T-cell (primary cell): ENCODE data around the gene MYMK. TPM values are rescaled to one million over a fixed set of nuclear protein-coding genes. Genes with fewer than 3 reads are reported as not detected.

ENCODE experiments used
- ATAC-seq, 4 experiments: fragments of 200-7000 bp in 3 of 4; fragments of 150-1000 bp in 1 of 4; cut with Tn5 transposase; replicated peaks in 1 of 4; 1 replicate in 3 of 4; 2 replicates in 1 of 4; pipeline ENCODE4 v1.10.0; 2021; ENCODE audit warnings: moderate library complexity in 3 of 4, mild to moderate bottlenecking in 2 of 4, moderate number of reproducible peaks in 1 of 4
- CTCF ChIA-PET, 2 donors: fragments of 300-600 bp; sonication (Branson Sonifier 250); formaldehyde crosslinking; loops; one replicate each; lab custom pipeline; 2022; ENCODE audit warnings: antibody characterized with exemption in 2 of 2; lab: Charles Lee
- POLR2A ChIA-PET, 2 donors: fragments of 300-600 bp; sonication (Branson Sonifier 250); formaldehyde crosslinking; loops; one replicate each; lab custom pipeline; 2022; ENCODE audit warnings: antibody characterized with exemption in 2 of 2; lab: Charles Lee
- DNase-seq, 35 experiments: peaks; one replicate each; pipeline versions ENCODE4 v3.0.0 to v3.0.0-alpha.2; 2013 to 2023
- H3K27ac ChIP-seq: one replicate; pipeline ENCODE4 v1.5.1; 2013; ENCODE audit warnings: low read length
- H3K27me3 ChIP-seq, 2 experiments: replicated peaks in 1 of 2; 1 replicate in 1 of 2; 2 replicates in 1 of 2; pipeline versions ENCODE4 v1.6.1 to v1.7.0; 2013; ENCODE audit warnings: low read length in 1 of 2, mixed read lengths in 1 of 2; ENCODE audit not compliant: control insufficient read depth in 2 of 2, insufficient read depth in 2 of 2; ENCODE audit errors: extremely low read depth in 1 of 2
- H3K36me3 ChIP-seq, 2 donors: 1 replicate in 1 of 2; 2 replicates in 1 of 2; pipeline versions ENCODE4 v1.6.1 to v1.7.0; 2013; ENCODE audit warnings: low read length in 1 of 2; ENCODE audit not compliant: control insufficient read depth in 2 of 2, insufficient read depth in 1 of 2; ENCODE audit errors: extremely low read depth in 1 of 2
- H3K4me1 ChIP-seq, 2 experiments: 1 replicate in 1 of 2; 2 replicates in 1 of 2; pipeline versions ENCODE4 v1.6.1 to v1.7.0; 2013; ENCODE audit warnings: low read length in 2 of 2, mixed read lengths in 1 of 2; ENCODE audit not compliant: insufficient read depth in 2 of 2, control insufficient read depth in 1 of 2; ENCODE audit errors: extremely low read depth in 1 of 2
- H3K4me3 ChIP-seq, 2 donors: 1 replicate in 1 of 2; 2 replicates in 1 of 2; pipeline versions ENCODE4 v1.5.1 to v1.7.0; 2013; ENCODE audit warnings: mild to moderate bottlenecking in 2 of 2, low read length in 1 of 2, moderate library complexity in 1 of 2; ENCODE audit not compliant: control insufficient read depth in 1 of 2; ENCODE audit errors: extremely low read depth in 1 of 2
- H3K9me3 ChIP-seq: 2 replicates; pipeline ENCODE4 v1.7.0; 2013
- H3K27ac Mint-ChIP-seq, 2 donors: one replicate each; pipeline ENCODE4 v1.8.0; 2020 to 2021; ENCODE audit warnings: mild to moderate bottlenecking in 2 of 2, mixed read lengths in 2 of 2
- H3K27me3 Mint-ChIP-seq, 2 donors: one replicate each; pipeline ENCODE4 v1.8.0; 2021 to 2022; ENCODE audit warnings: mixed read lengths in 2 of 2
- H3K36me3 Mint-ChIP-seq: one replicate; pipeline ENCODE4 v1.8.0; 2021; ENCODE audit warnings: mixed read lengths
- H3K4me1 Mint-ChIP-seq, 3 donors: one replicate each; pipeline ENCODE4 v1.8.0; 2020 to 2022; ENCODE audit warnings: mixed read lengths in 3 of 3, mild to moderate bottlenecking in 1 of 3
- H3K4me3 Mint-ChIP-seq, 3 donors: one replicate each; pipeline ENCODE4 v1.8.0; 2020 to 2022; ENCODE audit warnings: mild to moderate bottlenecking in 3 of 3, mixed read lengths in 3 of 3, moderate library complexity in 3 of 3
- H3K9me3 Mint-ChIP-seq, 3 donors: one replicate each; pipeline ENCODE4 v1.8.0; 2020 to 2022; ENCODE audit warnings: mixed read lengths in 3 of 3
- WGBS: methylation state at CpG from one replicate; pipeline ENCODE4 v1.1.5; 2013; ENCODE audit warnings: missing lambda C conversion rate; ENCODE audit not compliant: insufficient coverage; 5-methylcytosine and 5-hydroxymethylcytosine counted together
- total RNA-seq, 35 experiments: library from RNA in 6 of 35; stranded (reverse) in 6 of 35; fragments of 120-200 nt in 1 of 35; gene quantifications; one replicate each; pipeline versions ENCODE4 v1.2.1 to v1.2.4 and lab custom pipeline; 2013 to 2026

The MYMK gene
- total RNA-seq, 5 donors from 2014 or later (not counting 1 experiment from before 2014, with no cell fraction given) = not detected

- H3K27ac Mint-ChIP-seq = no peak overlapping the region
- H3K36me3 Mint-ChIP-seq = no peaks in the 10 kb centered on the region
- no peaks in the 10 kb centered on the region for H3K9me3 ChIP-seq
- ChIA-PET POLR2A (no interaction called here), CTCF (no interaction called here)
- H3K9me3 Mint-ChIP-seq = no peaks in the 10 kb centered on the region
- peaks cover 0 to 50% of the 10 kb centered on the region in 2 experiments for H3K27me3 ChIP-seq
- H3K27ac ChIP-seq = no peak overlapping the region
- 89% methylated on average over 16 of the region's 16 CpGs for WGBS
- no peak for ATAC-seq
- peaks cover 0 to 27% of the 10 kb centered on the region in 2 donors for H3K27me3 Mint-ChIP-seq
- DNase-seq = no peak
- H3K4me1 Mint-ChIP-seq = peaks cover 10 to 17% (median 13%) of the 10 kb centered on the region in 3 donors
- peaks cover 17 to 30% of the 10 kb centered on the region in 2 experiments for H3K4me1 ChIP-seq
- no peak overlapping the region for H3K4me3 Mint-ChIP-seq
- no peaks in the 10 kb centered on the region for H3K36me3 ChIP-seq
- no peak overlapping the region for H3K4me3 ChIP-seq
These were observed 12.5 kb upstream of the MYMK start for GRCh38 chr9:133537257-133537656.

- ATAC-seq (no peak), DNase-seq (no peak)
- Histone ChIP-seq H3K9me3 (no peaks in the 10 kb centered on the region), H3K4me1 (peaks cover 17 to 31% of the 10 kb centered on the region in 2 experiments), H3K4me3 (no peak overlapping the region), H3K27me3 (peaks cover 0 to 53% of the 10 kb centered on the region in 2 experiments), H3K27ac (no peak overlapping the region), H3K36me3 (no peaks in the 10 kb centered on the region)
- peaks cover 10 to 17% (median 13%) of the 10 kb centered on the region in 3 donors for H3K4me1 Mint-ChIP-seq
- no peaks in the 10 kb centered on the region for H3K36me3 Mint-ChIP-seq
- peaks cover 0 to 32% of the 10 kb centered on the region in 2 donors for H3K27me3 Mint-ChIP-seq
- ChIA-PET POLR2A (no interaction called here), CTCF (no interaction called here)
- no peak overlapping the region for H3K27ac Mint-ChIP-seq
- no peaks in the 10 kb centered on the region for H3K9me3 Mint-ChIP-seq
- WGBS = 79% methylated on average over 9 of the region's 9 CpGs
- no peak overlapping the region for H3K4me3 Mint-ChIP-seq
These were observed 11.8 kb upstream of the MYMK start for GRCh38 chr9:133536536-133536935.

GRCh38 chr9:133536080-133536479 lies 11.3 kb upstream of the MYMK start:
- no peaks in the 10 kb centered on the region for H3K9me3 Mint-ChIP-seq
- peaks cover 0 to 56% of the 10 kb centered on the region in 2 experiments for H3K27me3 ChIP-seq
- no peak overlapping the region for H3K27ac Mint-ChIP-seq
- ChIA-PET CTCF (no interaction called here), POLR2A (no interaction called here)
- 90% methylated on average over 9 of the region's 11 CpGs for WGBS
- peak overlapping the region in 1 of 3 donors; percentile 61 for H3K4me3 Mint-ChIP-seq
- DNase-seq = no peak
- no peaks in the 10 kb centered on the region for H3K9me3 ChIP-seq
- no peaks in the 10 kb centered on the region for H3K36me3 ChIP-seq
- no peak for ATAC-seq
- peaks cover 0 to 32% of the 10 kb centered on the region in 2 donors for H3K27me3 Mint-ChIP-seq
- no peaks in the 10 kb centered on the region for H3K36me3 Mint-ChIP-seq
- no peak overlapping the region for H3K27ac ChIP-seq
- H3K4me1 ChIP-seq = peaks cover 17 to 31% of the 10 kb centered on the region in 2 experiments
- H3K4me1 Mint-ChIP-seq = peaks cover 10 to 17% (median 13%) of the 10 kb centered on the region in 3 donors
- H3K4me3 ChIP-seq = no peak overlapping the region

- no peak overlapping the region for H3K27ac Mint-ChIP-seq
- Histone ChIP-seq H3K9me3 (no peaks in the 10 kb centered on the region), H3K27ac (no peak overlapping the region), H3K36me3 (no peaks in the 10 kb centered on the region), H3K4me3 (no peak overlapping the region), H3K4me1 (peaks cover 17 to 31% of the 10 kb centered on the region in 2 experiments), H3K27me3 (peaks cover 0 to 63% of the 10 kb centered on the region in 2 experiments)
- CTCF ChIA-PET = no interaction called here
- DNase-seq (no peak), ATAC-seq (no peak)
- POLR2A ChIA-PET = no interaction called here
- H3K9me3 Mint-ChIP-seq = no peaks in the 10 kb centered on the region
- 65% methylated on average over 7 of the region's 13 CpGs for WGBS
- peaks cover 10 to 17% (median 13%) of the 10 kb centered on the region in 3 donors for H3K4me1 Mint-ChIP-seq
- H3K36me3 Mint-ChIP-seq = no peaks in the 10 kb centered on the region
- H3K4me3 Mint-ChIP-seq = peak overlapping the region in 1 of 3 donors; percentile 61
- peaks cover 0 to 32% of the 10 kb centered on the region in 2 donors for H3K27me3 Mint-ChIP-seq
These were observed 10.6 kb upstream of the MYMK start for GRCh38 chr9:133535306-133535877.

GRCh38 chr9:133534346-133535291 lies 9.9 kb upstream of the MYMK start, which contains the start of gene ADAMTSL2:
Gene ADAMTSL2 (plus strand): TSS chr9:133534704. CDS start chr9:133536713, 2,009 bp downstream.
- Histone ChIP-seq H3K9me3 (no peaks in the 10 kb centered on the region), H3K4me1 (peaks cover 17 to 31% of the 10 kb centered on the region in 2 experiments), H3K36me3 (no peaks in the 10 kb centered on the region), H3K27me3 (peaks cover 0 to 68% of the 10 kb centered on the region in 2 experiments), H3K27ac (no peak within 1 kb of the TSS), H3K4me3 (peak within 1 kb of the TSS; percentile 13 to 51)
- Mint-ChIP-seq H3K4me1 (peaks cover 10 to 17% (median 13%) of the 10 kb centered on the region in 3 donors), H3K27me3 (peaks cover 0 to 32% of the 10 kb centered on the region in 2 donors), H3K36me3 (no peaks in the 10 kb centered on the region), H3K9me3 (no peaks in the 10 kb centered on the region), H3K27ac (no peak within 1 kb of the TSS), H3K4me3 (peak within 1 kb of the TSS; percentile 17 to 61 (median 21))
- WGBS = 11% methylated on average over 59 of the region's 70 CpGs
- peak in 33 of 35 experiments; percentile 15 to 77 (median 56) for DNase-seq
- peak; percentile 59 to 89 (median 66) for ATAC-seq
- POLR2A ChIA-PET = no interaction called here
- CTCF ChIA-PET = interaction anchor here in 1 of 2 donors (0.5 kb wide), 1 partner anchor 1087 kb away, joined by 3 read pairs; no protein-coding TSS in a partner anchor

GRCh38 chr9:133533857-133534256 lies 9.1 kb upstream of the MYMK start:
- Mint-ChIP-seq H3K4me3 (peak overlapping the region in 2 of 3 donors; percentile 17 to 61), H3K27me3 (peaks cover 0 to 27% of the 10 kb centered on the region in 2 donors), H3K27ac (no peak overlapping the region), H3K36me3 (no peaks in the 10 kb centered on the region), H3K4me1 (peaks cover 10 to 17% (median 13%) of the 10 kb centered on the region in 3 donors), H3K9me3 (no peaks in the 10 kb centered on the region)
- ChIA-PET POLR2A (no interaction called here), CTCF (interaction anchor here in 1 of 2 donors (0.5 kb wide), 1 partner anchor 1086 kb away, joined by 3 read pairs; no protein-coding TSS in a partner anchor)
- H3K36me3 ChIP-seq = no peaks in the 10 kb centered on the region
- ATAC-seq (no peak), DNase-seq (no peak)
- 60% methylated on average over 7 of the region's 9 CpGs for WGBS
- H3K27me3 ChIP-seq = peaks cover 0 to 72% of the 10 kb centered on the region in 2 experiments
- H3K4me3 ChIP-seq = peak overlapping the region in 1 of 2 donors; percentile 51
- peaks cover 17 to 31% of the 10 kb centered on the region in 2 experiments for H3K4me1 ChIP-seq
- no peaks in the 10 kb centered on the region for H3K9me3 ChIP-seq
- no peak overlapping the region for H3K27ac ChIP-seq
